SK-N-SH treated with all-trans-retinoic acid at 6 μM for 48 hours (cell line): Measurements from ENCODE around the gene MTA3.

Experiments used
- ARNTL ChIP-seq: fragments of 450-650 bp; formaldehyde crosslinking; IDR thresholded peaks from 2 replicates; pipeline ENCODE4 v1.5.0; 2020; ENCODE audit warnings: low read depth, mild to moderate bottlenecking, moderate library complexity, borderline replicate concordance
- CSDC2 ChIP-seq: fragments of 250-450 bp; sonication (Bioruptor Pico); IDR thresholded peaks from 2 replicates; pipeline ENCODE4 v1.5.0; 2020; ENCODE audit warnings: mild to moderate bottlenecking, moderate library complexity
- ISL1 ChIP-seq: fragments of 250-450 bp; sonication (Bioruptor Pico); IDR thresholded peaks from 2 replicates; pipeline ENCODE4 v2.1.2; 2022; ENCODE audit warnings: mild to moderate bottlenecking, moderate library complexity
- SNAI2 ChIP-seq: fragments of 250-450 bp; sonication (Bioruptor Pico); IDR thresholded peaks from 2 replicates; pipeline ENCODE4 v1.5.0; 2020; ENCODE audit warnings: mild to moderate bottlenecking, moderate library complexity
- TCF4 ChIP-seq: fragments of 250-450 bp; sonication (Bioruptor Pico); IDR thresholded peaks from 2 replicates; pipeline ENCODE4 v1.8.0; 2021; ENCODE audit warnings: mild to moderate bottlenecking, moderate library complexity, borderline replicate concordance
- ZNF8 ChIP-seq: fragments of 450-650 bp; formaldehyde crosslinking; IDR thresholded peaks from 2 replicates; pipeline ENCODE4 v1.5.0; 2020; ENCODE audit warnings: mild to moderate bottlenecking, moderate library complexity
- TF ChIP-seq, protein P1 (sequence below): fragments of 250-450 bp; sonication (Bioruptor Pico); IDR thresholded peaks from 2 replicates; pipeline ENCODE4 v1.5.1; 2020; ENCODE audit warnings: low read depth, mild to moderate bottlenecking, moderate library complexity
- TF ChIP-seq, protein P2 (sequence below): fragments of 250-450 bp; sonication (Bioruptor Pico); IDR thresholded peaks from 2 replicates; pipeline ENCODE4 v1.5.1; 2021; ENCODE audit warnings: mild to moderate bottlenecking, moderate library complexity

DNA sequence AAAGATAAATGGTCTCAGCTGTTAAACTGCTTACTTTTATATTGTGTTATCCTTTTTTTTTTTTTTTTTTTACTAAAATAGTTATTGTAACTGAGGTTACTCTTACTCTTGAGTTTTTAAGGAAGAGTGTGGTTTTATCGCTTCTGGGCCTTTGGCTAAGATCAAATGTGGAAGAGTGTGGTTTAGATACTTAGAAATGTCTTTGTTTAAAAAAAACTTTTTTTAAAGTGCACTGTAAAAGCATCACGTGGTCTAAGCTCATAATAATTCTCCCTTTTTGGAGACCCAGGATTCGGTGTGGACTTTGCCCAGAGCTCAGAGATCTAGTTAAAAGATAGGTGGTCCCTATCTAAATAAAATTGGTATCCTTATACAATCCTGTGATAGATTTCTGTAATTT is 207.4 kb downstream of the MTA3 start:
- TF ChIP-seq ZNF8 (CRISPR knock-in tag) (no peak), ISL1 (CRISPR knock-in tag) (no peak), CSDC2 (no peak), TCF4 (CRISPR knock-in tag) (no peak), ARNTL (CRISPR knock-in tag) (no peak), SNAI2 (CRISPR knock-in tag) (no peak)
- TF ChIP-seq, protein P1, sequence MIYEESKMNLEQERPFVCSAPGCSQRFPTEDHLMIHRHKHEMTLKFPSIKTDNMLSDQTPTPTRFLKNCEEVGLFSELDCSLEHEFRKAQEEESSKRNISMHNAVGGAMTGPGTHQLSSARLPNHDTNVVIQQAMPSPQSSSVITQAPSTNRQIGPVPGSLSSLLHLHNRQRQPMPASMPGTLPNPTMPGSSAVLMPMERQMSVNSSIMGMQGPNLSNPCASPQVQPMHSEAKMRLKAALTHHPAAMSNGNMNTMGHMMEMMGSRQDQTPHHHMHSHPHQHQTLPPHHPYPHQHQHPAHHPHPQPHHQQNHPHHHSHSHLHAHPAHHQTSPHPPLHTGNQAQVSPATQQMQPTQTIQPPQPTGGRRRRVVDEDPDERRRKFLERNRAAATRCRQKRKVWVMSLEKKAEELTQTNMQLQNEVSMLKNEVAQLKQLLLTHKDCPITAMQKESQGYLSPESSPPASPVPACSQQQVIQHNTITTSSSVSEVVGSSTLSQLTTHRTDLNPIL, result no peak
- TF ChIP-seq, protein P2, sequence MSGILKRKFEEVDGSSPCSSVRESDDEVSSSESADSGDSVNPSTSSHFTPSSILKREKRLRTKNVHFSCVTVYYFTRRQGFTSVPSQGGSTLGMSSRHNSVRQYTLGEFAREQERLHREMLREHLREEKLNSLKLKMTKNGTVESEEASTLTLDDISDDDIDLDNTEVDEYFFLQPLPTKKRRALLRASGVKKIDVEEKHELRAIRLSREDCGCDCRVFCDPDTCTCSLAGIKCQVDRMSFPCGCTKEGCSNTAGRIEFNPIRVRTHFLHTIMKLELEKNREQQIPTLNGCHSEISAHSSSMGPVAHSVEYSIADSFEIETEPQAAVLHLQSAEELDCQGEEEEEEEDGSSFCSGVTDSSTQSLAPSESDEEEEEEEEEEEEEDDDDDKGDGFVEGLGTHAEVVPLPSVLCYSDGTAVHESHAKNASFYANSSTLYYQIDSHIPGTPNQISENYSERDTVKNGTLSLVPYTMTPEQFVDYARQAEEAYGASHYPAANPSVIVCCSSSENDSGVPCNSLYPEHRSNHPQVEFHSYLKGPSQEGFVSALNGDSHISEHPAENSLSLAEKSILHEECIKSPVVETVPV (CRISPR knock-in tag), result no peak
